Measurements from ENCODE around the gene SDF2L1.
"Not testable (repeated sequence)": the region's sequence is repeated elsewhere in the genome, so short reads cannot be mapped to it uniquely, and the experiment has no call there.

SDF2L1 gene

GRCh38 chr22:21688341-21688705, 46.2 kb downstream of the SDF2L1 start:
- no peak for FAIRE-seq

GRCh38 chr22:21688706-21689381, 46.7 kb downstream of the SDF2L1 start:
- no peak for FAIRE-seq

- FAIRE-seq: no peak
Observed at GRCh38 chr22:21690401-21690801, 48.3 kb downstream of the SDF2L1 start.

DNA sequence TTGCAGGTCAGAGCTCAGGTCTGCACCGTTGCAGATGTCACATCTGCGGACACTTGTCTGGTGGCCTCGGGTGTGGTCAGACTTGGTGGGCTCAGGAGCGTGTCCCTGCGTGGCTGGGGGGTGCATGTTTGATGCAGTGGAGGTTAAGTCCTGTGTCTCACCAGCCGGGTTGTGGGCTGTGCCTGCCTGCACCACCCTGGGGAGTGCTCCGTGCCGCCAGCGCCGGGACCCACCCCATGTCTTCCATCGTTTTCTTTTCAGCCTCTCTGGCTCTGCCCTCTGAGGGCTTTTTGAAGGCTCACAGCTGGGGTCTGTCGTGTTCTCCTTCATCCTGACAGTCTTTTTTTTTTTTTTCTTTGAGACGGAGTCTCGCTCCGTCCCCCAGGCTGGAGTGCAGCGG, 49.7 kb downstream of the SDF2L1 start:
- FAIRE-seq: no peak

GRCh38 chr22:21692856-21693255, 50.8 kb downstream of the SDF2L1 start:
- FAIRE-seq: not testable (repeated sequence)

DNA sequence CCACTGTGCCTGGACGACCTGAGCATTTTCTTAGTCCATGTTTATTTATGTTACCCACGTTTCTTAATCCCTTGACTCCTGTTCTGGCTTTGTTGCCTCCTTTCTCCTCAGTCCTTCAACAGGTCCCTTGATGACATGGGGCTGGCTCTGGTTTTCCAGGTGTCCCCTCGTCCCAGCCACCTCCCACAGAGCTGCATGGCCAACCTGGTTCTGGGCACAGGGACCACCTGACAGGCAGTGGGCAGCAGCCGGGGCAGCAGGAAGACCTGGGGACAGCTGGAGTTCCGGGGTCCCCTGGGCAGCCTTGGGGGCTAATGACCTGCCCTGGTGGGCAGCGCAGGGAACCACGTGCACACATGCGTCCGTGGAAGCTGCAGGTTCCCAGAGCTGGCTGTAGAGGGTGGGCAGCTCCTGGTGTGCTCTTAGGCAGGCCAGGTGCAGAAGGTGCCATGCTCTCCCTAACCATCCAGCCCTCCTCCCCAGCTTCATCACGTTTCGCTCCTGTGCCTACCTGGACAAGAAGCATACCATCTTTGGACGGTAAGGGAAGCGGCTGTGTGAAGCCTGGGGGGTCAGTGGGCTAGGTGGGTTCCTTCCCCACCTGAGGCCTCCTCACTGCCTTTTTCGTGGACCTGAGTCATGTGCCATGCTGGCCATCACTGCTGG, 51.4 kb downstream of the SDF2L1 start:
- no peak for FAIRE-seq

All from islet of Langerhans (tissue), 1 donor.